Ishikawa (cell line): Measurements from ENCODE around the gene FAT3.

ENCODE experiments used
- CEBPB ChIP-seq: IDR thresholded peaks from 2 replicates; pipeline ENCODE4 v1.6.1; 2012
- CREB1 ChIP-seq: IDR thresholded peaks from 2 replicates; pipeline ENCODE4 v1.6.1; 2012; ENCODE audit warnings: low read depth
- EGR1 ChIP-seq: IDR thresholded peaks from 2 replicates; pipeline ENCODE4 v1.6.1; 2012
- EP300 ChIP-seq: IDR thresholded peaks from 2 replicates; pipeline ENCODE4 v1.6.1; 2012; ENCODE audit warnings: borderline replicate concordance
- FOXM1 ChIP-seq: IDR thresholded peaks from 2 replicates; pipeline ENCODE4 v1.6.1; 2012; ENCODE audit warnings: low read depth, borderline replicate concordance
- MAX ChIP-seq: IDR thresholded peaks from 2 replicates; pipeline ENCODE4 v1.6.1; 2012
- NFIC ChIP-seq: IDR thresholded peaks from 2 replicates; pipeline ENCODE4 v1.6.1; 2012
- RAD21 ChIP-seq: IDR thresholded peaks from 2 replicates; pipeline ENCODE4 v1.6.1; 2012; ENCODE audit warnings: low read depth
- TAF1 ChIP-seq: IDR thresholded peaks from 2 replicates; pipeline ENCODE4 v1.6.1; 2012; ENCODE audit warnings: low read depth, mild to moderate bottlenecking
- TCF12 ChIP-seq: IDR thresholded peaks from 2 replicates; pipeline ENCODE4 v1.6.1; 2012; ENCODE audit warnings: low read depth
- TEAD4 ChIP-seq: IDR thresholded peaks from 2 replicates; pipeline ENCODE4 v1.6.1; 2012
- USF1 ChIP-seq: IDR thresholded peaks from 2 replicates; pipeline ENCODE4 v1.6.1; 2012
- YY1 ChIP-seq: IDR thresholded peaks from 2 replicates; pipeline ENCODE4 v1.6.1; 2012; ENCODE audit warnings: low read depth
- ZBTB7A ChIP-seq: IDR thresholded peaks from 2 replicates; pipeline ENCODE4 v1.6.1; 2012; ENCODE audit warnings: low read depth
- TF ChIP-seq, protein P1 (sequence below): IDR thresholded peaks from 2 replicates; pipeline ENCODE4 v1.6.1; 2012; ENCODE audit warnings: low read depth, mild to moderate bottlenecking

Gene FAT3

DNA sequence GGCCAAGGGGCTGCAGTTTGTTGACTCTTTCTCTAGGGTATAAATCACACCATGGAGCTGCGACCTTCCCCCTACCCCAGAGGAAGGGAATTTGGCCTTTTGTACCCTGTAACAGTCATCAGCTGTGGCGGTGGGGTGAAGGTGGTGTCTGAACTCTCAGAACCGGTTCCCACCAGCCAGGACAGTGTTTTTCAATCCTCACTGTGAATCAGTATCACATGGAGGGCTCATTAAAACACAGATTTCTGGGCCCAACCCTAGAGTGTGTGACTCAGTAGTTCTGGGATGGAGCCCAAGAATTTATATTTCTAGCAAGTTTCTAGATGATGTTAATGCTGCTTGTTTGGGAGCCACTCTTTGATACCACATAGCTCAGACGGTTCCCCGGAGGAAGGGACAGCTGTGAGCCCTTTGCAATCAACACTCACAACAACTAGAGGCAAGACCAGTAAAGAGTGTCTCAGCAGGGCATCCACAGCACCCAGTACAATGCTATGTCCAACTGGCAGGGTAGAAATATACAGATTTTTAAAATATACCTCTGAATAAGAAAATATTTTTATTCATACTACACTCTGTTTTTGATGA, 43.9 kb upstream of the FAT3 start:
- no peak for TF ChIP-seq CREB1
- TF ChIP-seq TEAD4: no peak
- no peak for TF ChIP-seq TCF12

DNA sequence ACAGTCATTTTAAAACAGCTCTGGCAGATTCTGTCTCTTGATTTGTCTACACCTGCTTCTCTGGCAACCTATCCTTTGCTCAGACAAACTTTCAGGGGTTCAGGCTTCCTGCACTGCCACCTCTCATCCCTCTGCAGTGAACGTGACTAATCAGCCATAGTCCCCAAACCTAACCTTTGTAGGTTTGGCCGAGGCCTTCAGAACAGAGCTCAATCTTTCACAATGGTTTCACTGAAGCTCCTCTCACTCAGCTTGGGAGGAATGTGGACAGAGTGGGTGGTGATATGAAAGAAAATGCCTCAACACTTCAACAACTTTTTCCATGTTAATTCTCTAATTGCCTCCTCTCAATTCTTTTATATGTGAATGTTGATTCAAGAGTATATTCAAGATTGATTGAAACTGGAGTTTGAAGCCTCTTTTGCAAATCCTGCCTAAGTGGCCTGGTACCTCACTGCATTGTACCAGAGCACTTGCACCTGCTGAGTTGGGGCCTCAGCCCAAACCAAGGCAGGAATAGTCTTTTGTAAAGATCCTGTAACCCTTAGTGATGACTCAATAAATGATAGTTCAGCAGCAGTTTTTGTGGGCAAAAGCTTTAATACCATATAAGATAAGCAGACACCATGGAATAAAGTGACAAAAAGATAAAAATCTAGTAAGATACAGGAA, 33.9 kb upstream of the FAT3 start:
- TF ChIP-seq TAF1: no peak
- TF ChIP-seq EGR1: no peak
- no peak for TF ChIP-seq YY1
- TF ChIP-seq CREB1: no peak
- TF ChIP-seq EP300: no peak
- TF ChIP-seq, protein P1, sequence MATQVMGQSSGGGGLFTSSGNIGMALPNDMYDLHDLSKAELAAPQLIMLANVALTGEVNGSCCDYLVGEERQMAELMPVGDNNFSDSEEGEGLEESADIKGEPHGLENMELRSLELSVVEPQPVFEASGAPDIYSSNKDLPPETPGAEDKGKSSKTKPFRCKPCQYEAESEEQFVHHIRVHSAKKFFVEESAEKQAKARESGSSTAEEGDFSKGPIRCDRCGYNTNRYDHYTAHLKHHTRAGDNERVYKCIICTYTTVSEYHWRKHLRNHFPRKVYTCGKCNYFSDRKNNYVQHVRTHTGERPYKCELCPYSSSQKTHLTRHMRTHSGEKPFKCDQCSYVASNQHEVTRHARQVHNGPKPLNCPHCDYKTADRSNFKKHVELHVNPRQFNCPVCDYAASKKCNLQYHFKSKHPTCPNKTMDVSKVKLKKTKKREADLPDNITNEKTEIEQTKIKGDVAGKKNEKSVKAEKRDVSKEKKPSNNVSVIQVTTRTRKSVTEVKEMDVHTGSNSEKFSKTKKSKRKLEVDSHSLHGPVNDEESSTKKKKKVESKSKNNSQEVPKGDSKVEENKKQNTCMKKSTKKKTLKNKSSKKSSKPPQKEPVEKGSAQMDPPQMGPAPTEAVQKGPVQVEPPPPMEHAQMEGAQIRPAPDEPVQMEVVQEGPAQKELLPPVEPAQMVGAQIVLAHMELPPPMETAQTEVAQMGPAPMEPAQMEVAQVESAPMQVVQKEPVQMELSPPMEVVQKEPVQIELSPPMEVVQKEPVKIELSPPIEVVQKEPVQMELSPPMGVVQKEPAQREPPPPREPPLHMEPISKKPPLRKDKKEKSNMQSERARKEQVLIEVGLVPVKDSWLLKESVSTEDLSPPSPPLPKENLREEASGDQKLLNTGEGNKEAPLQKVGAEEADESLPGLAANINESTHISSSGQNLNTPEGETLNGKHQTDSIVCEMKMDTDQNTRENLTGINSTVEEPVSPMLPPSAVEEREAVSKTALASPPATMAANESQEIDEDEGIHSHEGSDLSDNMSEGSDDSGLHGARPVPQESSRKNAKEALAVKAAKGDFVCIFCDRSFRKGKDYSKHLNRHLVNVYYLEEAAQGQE: no peak
- TF ChIP-seq TEAD4: no peak
- TF ChIP-seq NFIC: no peak
- TF ChIP-seq RAD21: no peak
- TF ChIP-seq ZBTB7A: no peak

- TF ChIP-seq FOXM1 (no peak), MAX (no peak)
These were observed 32.5 kb upstream of the FAT3 start for GRCh38 chr11:92192141-92192540.

- TF ChIP-seq, protein P1: no peak
- TF ChIP-seq YY1: no peak
- TF ChIP-seq USF1: no peak
- TF ChIP-seq NFIC: no peak
- no peak for TF ChIP-seq FOXM1
- TF ChIP-seq TAF1: no peak
- TF ChIP-seq TCF12: no peak
- no peak for TF ChIP-seq ZBTB7A
- no peak for TF ChIP-seq TEAD4
- no peak for TF ChIP-seq CREB1
- TF ChIP-seq EP300: no peak
These were observed 26.4 kb upstream of the FAT3 start for GRCh38 chr11:92198268-92198667.

- TF ChIP-seq TEAD4 (no peak), RAD21 (no peak), CEBPB (no peak), TCF12 (no peak)
These were observed 24.6 kb upstream of the FAT3 start for GRCh38 chr11:92199991-92200390.

- TF ChIP-seq EGR1: no peak
- TF ChIP-seq ZBTB7A: no peak
- TF ChIP-seq NFIC: no peak
- no peak for TF ChIP-seq USF1
- TF ChIP-seq TEAD4: no peak
- TF ChIP-seq YY1: no peak
- no peak for TF ChIP-seq FOXM1
- TF ChIP-seq TCF12: no peak
- TF ChIP-seq RAD21: no peak
- no peak for TF ChIP-seq CEBPB
- TF ChIP-seq TAF1: no peak
- no peak for TF ChIP-seq CREB1
These were observed 19.9 kb upstream of the FAT3 start for GRCh38 chr11:92204731-92205130.

GRCh38 chr11:92206441-92206840, 18.2 kb upstream of the FAT3 start:
- TF ChIP-seq EP300 (no peak), CEBPB (no peak), EGR1 (no peak), RAD21 (no peak), USF1 (no peak), CREB1 (no peak), TAF1 (no peak), MAX (no peak)
